GM19239 (cell line): ENCODE results near the gene TXNRD1.
"Not testable (repeated sequence)": the region's sequence is repeated elsewhere in the genome, so short reads cannot be mapped to it uniquely, and the experiment has no call there.

ENCODE experiments used
- DNase-seq: peaks from one replicate; pipeline ENCODE4 v3.0.0; 2011; ENCODE audit warnings: low spot score; ENCODE audit not compliant: insufficient read length
- FAIRE-seq: peaks from 2 replicates; lab custom pipeline; 2011; peaks lifted over from hg19 to GRCh38; lab: Jason Lieb, UNC

TXNRD1 gene

GRCh38 chr12:104189915-104190555 lies 25.5 kb upstream of the TXNRD1 start:
- FAIRE-seq (no peak), DNase-seq (no peak)

GRCh38 chr12:104190641-104191176 lies 24.9 kb upstream of the TXNRD1 start:
- DNase-seq (no peak), FAIRE-seq (no peak)

GRCh38 chr12:104197264-104197663 lies 18.3 kb upstream of the TXNRD1 start:
- no peak for DNase-seq
- no peak for FAIRE-seq

- DNase-seq (no peak), FAIRE-seq (no peak)
Measured at GRCh38 chr12:104199964-104200363, 15.6 kb upstream of the TXNRD1 start.

GRCh38 chr12:104201238-104202001 lies 14.2 kb upstream of the TXNRD1 start:
- FAIRE-seq: peak; percentile 88

GRCh38 chr12:104204690-104205480 lies 10.7 kb upstream of the TXNRD1 start:
- FAIRE-seq (no peak), DNase-seq (no peak)

More at GRCh38 chr12:104201238-104202001, 14.2 kb upstream of the TXNRD1 start:
- peak; percentile 56 for DNase-seq

- no peak for DNase-seq
- no peak for FAIRE-seq
Measured at GRCh38 chr12:104207416-104208205, 8.0 kb upstream of the TXNRD1 start.

GRCh38 chr12:104212516-104212915 lies 3.1 kb upstream of the TXNRD1 start:
- DNase-seq (no peak), FAIRE-seq (no peak)

GRCh38 chr12:104213952-104214351 lies 1.6 kb upstream of the TXNRD1 start:
- DNase-seq: no peak
- FAIRE-seq: no peak

GRCh38 chr12:104216521-104216924 lies 944 bp downstream of the TXNRD1 start:
- FAIRE-seq (no peak), DNase-seq (no peak)

GRCh38 chr12:104218506-104218905 lies 2.9 kb downstream of the TXNRD1 start:
- not testable (repeated sequence) for FAIRE-seq, DNase-seq

- DNase-seq: no peak
- no peak for FAIRE-seq
Measured at GRCh38 chr12:104218935-104219334, 3.4 kb downstream of the TXNRD1 start.

GRCh38 chr12:104219361-104219892 lies 3.8 kb downstream of the TXNRD1 start:
- DNase-seq (no peak), FAIRE-seq (no peak)

GRCh38 chr12:104219908-104220404 lies 4.4 kb downstream of the TXNRD1 start:
- DNase-seq (no peak), FAIRE-seq (no peak)

GRCh38 chr12:104220931-104221330 lies 5.4 kb downstream of the TXNRD1 start:
- no peak for FAIRE-seq
- no peak for DNase-seq

- no peak for DNase-seq
- no peak for FAIRE-seq
Measured at GRCh38 chr12:104222976-104223375, 7.4 kb downstream of the TXNRD1 start.

GRCh38 chr12:104223712-104224111 lies 8.1 kb downstream of the TXNRD1 start:
- DNase-seq (no peak), FAIRE-seq (no peak)

- no peak for DNase-seq
- no peak for FAIRE-seq
Measured at GRCh38 chr12:104226672-104227071, 11.1 kb downstream of the TXNRD1 start.

- no peak for FAIRE-seq
- DNase-seq: no peak
Measured at GRCh38 chr12:104230304-104231095, 14.9 kb downstream of the TXNRD1 start.
